HepG2 (cell line): ENCODE measurements around the gene RPL18. TPM values are rescaled to one million over a fixed set of nuclear protein-coding genes. Genes with fewer than 3 reads are reported as not detected.
A peak's percentile ranks its signal among the peaks of the same experiment; 100 is the strongest.

ENCODE experiments used
- CHCHD3 ChIP-seq: sonication (generic); formaldehyde crosslinking; IDR thresholded peaks from 2 replicates; pipeline ENCODE4 v1.8.0; 2022; ENCODE audit warnings: mild to moderate bottlenecking, missing genetic modification reagents, moderate library complexity
- CREB1 ChIP-seq, 2 experiments: fragments of 450-650 bp in 1 of 2; IDR thresholded peaks; 2 replicates each; pipeline ENCODE4 v1.6.1; 2016 to 2017; ENCODE audit warnings: control low read depth in 1 of 2, mild to moderate bottlenecking in 1 of 2, missing compliant biosample characterization in 1 of 2, missing genetic modification characterization in 1 of 2
- CSRNP2 ChIP-seq: sonication (generic); formaldehyde crosslinking; conservative IDR thresholded peaks from 2 replicates; pipeline ENCODE4 v1.8.0; 2022; ENCODE audit warnings: low read depth, missing genetic modification reagents
- ETV6 ChIP-seq: sonication (generic); formaldehyde crosslinking; conservative IDR thresholded peaks from 2 replicates; pipeline ENCODE4 v1.4.0; 2020; ENCODE audit warnings: missing genetic modification reagents
- HDAC1 ChIP-seq: sonication (generic); formaldehyde crosslinking; IDR thresholded peaks from 2 replicates; pipeline ENCODE4 v1.5.1; 2020; ENCODE audit warnings: mild to moderate bottlenecking, missing genetic modification reagents
- JUND ChIP-seq: sonication (generic); formaldehyde crosslinking; IDR thresholded peaks from 2 replicates; pipeline ENCODE4 v1.8.0; 2022; ENCODE audit warnings: mild to moderate bottlenecking, missing genetic modification reagents
- KAT7 ChIP-seq: IDR thresholded peaks from 2 replicates; pipeline ENCODE4 v1.6.1; 2018; ENCODE audit warnings: borderline replicate concordance, missing compliant biosample characterization
- KLF12 ChIP-seq: sonication (generic); formaldehyde crosslinking; IDR thresholded peaks from 2 replicates; pipeline ENCODE4 v1.4.0; 2020; ENCODE audit warnings: missing genetic modification reagents, borderline replicate concordance
- MIXL1 ChIP-seq: IDR thresholded peaks from 2 replicates; pipeline ENCODE4 v1.6.1; 2016
- NCOA5 ChIP-seq: sonication (generic); formaldehyde crosslinking; IDR thresholded peaks from 2 replicates; pipeline ENCODE4 v1.4.0; 2020; ENCODE audit warnings: missing genetic modification reagents
- PHF21A ChIP-seq: sonication (generic); formaldehyde crosslinking; IDR thresholded peaks from 2 replicates; pipeline ENCODE4 v1.5.0; 2020; ENCODE audit warnings: mild to moderate bottlenecking, missing genetic modification reagents
- REXO4 ChIP-seq: sonication (generic); formaldehyde crosslinking; IDR thresholded peaks from 2 replicates; pipeline ENCODE4 v1.8.0; 2022; ENCODE audit warnings: missing genetic modification reagents, mild to moderate bottlenecking, borderline replicate concordance
- ZBTB20 ChIP-seq: sonication (generic); formaldehyde crosslinking; IDR thresholded peaks from 2 replicates; pipeline ENCODE4 v1.8.1; 2023; ENCODE audit warnings: missing genetic modification reagents, low read depth, mild to moderate bottlenecking, borderline replicate concordance
- ZGPAT ChIP-seq: IDR thresholded peaks from 2 replicates; pipeline ENCODE4 v1.6.1; 2016; ENCODE audit warnings: mild to moderate bottlenecking
- ZKSCAN5 ChIP-seq: sonication (generic); formaldehyde crosslinking; IDR thresholded peaks from 2 replicates; pipeline ENCODE4 v1.5.1; 2020; ENCODE audit warnings: mild to moderate bottlenecking, missing genetic modification reagents
- ZNF101 ChIP-seq: sonication (generic); formaldehyde crosslinking; IDR thresholded peaks from 2 replicates; pipeline ENCODE4 v1.4.0; 2020; ENCODE audit warnings: mild to moderate bottlenecking, low read depth, missing genetic modification reagents, borderline replicate concordance
- ZNF263 ChIP-seq: sonication (generic); formaldehyde crosslinking; IDR thresholded peaks from 2 replicates; pipeline ENCODE4 v1.4.0; 2020; ENCODE audit warnings: missing genetic modification reagents
- ZNF451 ChIP-seq: sonication (generic); formaldehyde crosslinking; IDR thresholded peaks from 2 replicates; pipeline ENCODE4 v1.5.0; 2020; ENCODE audit warnings: mild to moderate bottlenecking, missing genetic modification reagents
- ZNF616 ChIP-seq: sonication (generic); formaldehyde crosslinking; IDR thresholded peaks from 2 replicates; pipeline ENCODE4 v1.5.0; 2020; ENCODE audit warnings: low read depth, mild to moderate bottlenecking, missing genetic modification reagents
- ZNF790 ChIP-seq: sonication (generic); formaldehyde crosslinking; IDR thresholded peaks from 2 replicates; pipeline ENCODE4 v1.8.0; 2022; ENCODE audit warnings: missing genetic modification reagents, mild to moderate bottlenecking, borderline replicate concordance
- ZSCAN30 ChIP-seq: sonication (generic); formaldehyde crosslinking; IDR thresholded peaks from 2 replicates; pipeline ENCODE4 v1.5.0; 2020; ENCODE audit warnings: mild to moderate bottlenecking, missing genetic modification reagents
- polyA plus RNA-seq, 8 experiments: library from polyadenylated mRNA; depleted of rRNA in 3 of 8; stranded (reverse) in 7 of 8; unstranded in 1 of 8; fragments of >200 nt; fragmentation: Illumina TruSeq in 4 of 8; extraction: Trizol in 4 of 8; gene quantifications; 2 replicates each; pipeline versions ENCODE4 v1.2.1 to v1.2.3, GENCODE V29; 2011 to 2016; ENCODE audit warnings: low read depth in 4 of 8, missing spikeins in 1 of 8, mixed read lengths in 1 of 8; ENCODE audit not compliant: insufficient read depth in 1 of 8
- total RNA-seq, 5 experiments: library from RNA; depleted of rRNA; stranded (reverse); fragments of >200 nt; fragmentation: Illumina TruSeq; extraction: Trizol; gene quantifications; 2 replicates each; pipeline ENCODE4 v1.2.3, GENCODE V29; 2016; ENCODE audit warnings: low read depth in 1 of 5
- TF ChIP-seq, protein P1 (sequence below): sonication (generic); formaldehyde crosslinking; IDR thresholded peaks from 2 replicates; pipeline ENCODE4 v1.5.1; 2020; ENCODE audit warnings: missing genetic modification reagents, mild to moderate bottlenecking, borderline replicate concordance
- TF ChIP-seq, protein P2 (sequence below): sonication (generic); formaldehyde crosslinking; IDR thresholded peaks from 2 replicates; pipeline ENCODE4 v1.5.1; 2020; ENCODE audit warnings: missing genetic modification reagents, mild to moderate bottlenecking, borderline replicate concordance

Gene RPL18
- total and polyA plus RNA-seq, 2 of the 13 experiments (the other 11 are each of a cell fraction or from before 2014, with no cell fraction given), result 1,485 to 1,639 TPM

GRCh38 chr19:48634424-48635262 lies 15.7 kb upstream of the RPL18 start (continued):
- TF ChIP-seq CSRNP2 (CRISPR knock-in tag), result no peak
- TF ChIP-seq CHCHD3 (CRISPR knock-in tag), result no peak
- no peak for TF ChIP-seq CREB1 (IDR thresholded peaks at IDR 0.05)
- TF ChIP-seq CREB1 (CRISPR knock-in tag; IDR thresholded peaks at IDR 0.05), result no peak
- TF ChIP-seq ZKSCAN5 (CRISPR knock-in tag), result no peak
- TF ChIP-seq, protein P1, sequence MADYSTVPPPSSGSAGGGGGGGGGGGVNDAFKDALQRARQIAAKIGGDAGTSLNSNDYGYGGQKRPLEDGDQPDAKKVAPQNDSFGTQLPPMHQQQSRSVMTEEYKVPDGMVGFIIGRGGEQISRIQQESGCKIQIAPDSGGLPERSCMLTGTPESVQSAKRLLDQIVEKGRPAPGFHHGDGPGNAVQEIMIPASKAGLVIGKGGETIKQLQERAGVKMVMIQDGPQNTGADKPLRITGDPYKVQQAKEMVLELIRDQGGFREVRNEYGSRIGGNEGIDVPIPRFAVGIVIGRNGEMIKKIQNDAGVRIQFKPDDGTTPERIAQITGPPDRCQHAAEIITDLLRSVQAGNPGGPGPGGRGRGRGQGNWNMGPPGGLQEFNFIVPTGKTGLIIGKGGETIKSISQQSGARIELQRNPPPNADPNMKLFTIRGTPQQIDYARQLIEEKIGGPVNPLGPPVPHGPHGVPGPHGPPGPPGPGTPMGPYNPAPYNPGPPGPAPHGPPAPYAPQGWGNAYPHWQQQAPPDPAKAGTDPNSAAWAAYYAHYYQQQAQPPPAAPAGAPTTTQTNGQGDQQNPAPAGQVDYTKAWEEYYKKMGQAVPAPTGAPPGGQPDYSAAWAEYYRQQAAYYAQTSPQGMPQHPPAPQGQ (CRISPR knock-in tag), result no peak
- TF ChIP-seq ZNF451 (CRISPR knock-in tag), result no peak
- peak; percentile 39; the same call in 1 of the 2 replicates for TF ChIP-seq ZBTB20 (CRISPR knock-in tag)
- TF ChIP-seq KLF12 (CRISPR knock-in tag), result 0 out of 2 replicates have a peak, but pooled peaks have one; percentile 8
- TF ChIP-seq ZNF101 (CRISPR knock-in tag), result no peak
- 0 out of 2 replicates have a peak, but pooled peaks have one; percentile 48 for TF ChIP-seq ZNF790 (CRISPR knock-in tag)
- peak; percentile 86; the same call in 1 of the 2 replicates for TF ChIP-seq ZNF616
- peak; percentile 100 for TF ChIP-seq ZNF263 (CRISPR knock-in tag)
- TF ChIP-seq, protein P2, sequence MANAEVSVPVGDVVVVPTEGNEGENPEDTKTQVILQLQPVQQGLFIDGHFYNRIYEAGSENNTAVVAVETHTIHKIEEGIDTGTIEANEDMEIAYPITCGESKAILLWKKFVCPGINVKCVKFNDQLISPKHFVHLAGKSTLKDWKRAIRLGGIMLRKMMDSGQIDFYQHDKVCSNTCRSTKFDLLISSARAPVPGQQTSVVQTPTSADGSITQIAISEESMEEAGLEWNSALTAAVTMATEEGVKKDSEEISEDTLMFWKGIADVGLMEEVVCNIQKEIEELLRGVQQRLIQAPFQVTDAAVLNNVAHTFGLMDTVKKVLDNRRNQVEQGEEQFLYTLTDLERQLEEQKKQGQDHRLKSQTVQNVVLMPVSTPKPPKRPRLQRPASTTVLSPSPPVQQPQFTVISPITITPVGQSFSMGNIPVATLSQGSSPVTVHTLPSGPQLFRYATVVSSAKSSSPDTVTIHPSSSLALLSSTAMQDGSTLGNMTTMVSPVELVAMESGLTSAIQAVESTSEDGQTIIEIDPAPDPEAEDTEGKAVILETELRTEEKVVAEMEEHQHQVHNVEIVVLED (CRISPR knock-in tag), result peak; percentile 78
- no peak for TF ChIP-seq ETV6 (CRISPR knock-in tag)
- no peak for TF ChIP-seq NCOA5
- no peak for TF ChIP-seq REXO4 (CRISPR knock-in tag)
- TF ChIP-seq ZGPAT (CRISPR knock-in tag), result peak; percentile 72
- TF ChIP-seq PHF21A, result no peak
- no peak for TF ChIP-seq KAT7 (CRISPR knock-in tag)
- TF ChIP-seq JUND, result no peak; the same call in 1 of the 2 replicates
- TF ChIP-seq MIXL1 (CRISPR knock-in tag), result no peak
- TF ChIP-seq HDAC1 (CRISPR knock-in tag), result peak; percentile 50
- peak; percentile 59; the same call in 1 of the 2 replicates for TF ChIP-seq ZSCAN30
